ENCODE results near the gene ARHGAP9.

The ARHGAP9 gene

DNA sequence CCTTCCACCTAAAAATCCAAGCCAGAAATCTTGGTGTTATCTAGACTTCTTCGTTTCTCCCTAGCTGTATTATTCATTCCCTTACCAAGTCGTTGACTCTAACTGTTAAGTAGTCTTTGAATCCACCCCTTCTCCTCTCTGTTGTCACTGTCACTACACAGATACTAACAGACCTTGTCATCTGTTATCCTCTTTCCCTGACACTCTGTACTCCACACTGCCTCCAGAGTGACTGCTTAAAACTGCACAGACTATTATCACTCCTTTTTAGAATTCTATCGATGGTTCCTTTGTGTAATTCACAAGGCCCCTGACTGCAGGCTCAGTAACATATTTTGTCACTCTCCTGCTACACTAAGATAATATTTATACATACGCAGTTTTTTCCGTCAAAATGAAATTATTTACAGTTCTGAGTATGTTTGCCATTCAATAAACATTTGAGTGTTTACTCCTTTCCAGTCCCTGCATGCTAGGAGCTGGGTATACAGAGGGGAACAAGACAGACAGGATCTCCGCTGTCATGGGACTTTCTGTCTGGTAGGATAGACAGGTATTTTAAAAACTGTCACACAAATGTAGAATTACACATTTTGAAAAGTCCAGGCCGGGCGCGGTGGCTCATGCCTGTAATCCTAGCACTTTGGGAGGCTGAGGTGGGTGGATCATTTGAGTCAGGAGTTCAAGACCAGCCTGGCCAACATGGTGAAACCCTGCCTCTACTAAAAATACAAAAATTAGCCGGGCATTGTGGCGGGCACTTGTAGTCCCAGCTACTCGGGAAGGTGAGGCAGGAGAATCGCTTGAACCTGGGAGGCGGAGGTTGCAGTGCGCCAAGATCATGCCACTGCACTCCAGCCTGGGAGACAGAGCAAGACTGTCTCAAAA, 12.0 kb upstream of the ARHGAP9 start:
- DNase-seq = no peak

- DNase-seq = no peak
Measured at GRCh38 chr12:57490126-57490525, 10.5 kb upstream of the ARHGAP9 start.

GRCh38 chr12:57489157-57489641, 9.5 kb upstream of the ARHGAP9 start:
- no peak for DNase-seq

- no peak for DNase-seq
Measured at GRCh38 chr12:57488402-57489156, 8.9 kb upstream of the ARHGAP9 start.

- DNase-seq = peak; percentile 98
Measured at GRCh38 chr12:57487597-57488401, 8.1 kb upstream of the ARHGAP9 start, which contains the start of gene MARS1. MARS1 (plus strand) TSS chr12:57488068; CDS start chr12:57488091, 23 bp downstream.

DNA sequence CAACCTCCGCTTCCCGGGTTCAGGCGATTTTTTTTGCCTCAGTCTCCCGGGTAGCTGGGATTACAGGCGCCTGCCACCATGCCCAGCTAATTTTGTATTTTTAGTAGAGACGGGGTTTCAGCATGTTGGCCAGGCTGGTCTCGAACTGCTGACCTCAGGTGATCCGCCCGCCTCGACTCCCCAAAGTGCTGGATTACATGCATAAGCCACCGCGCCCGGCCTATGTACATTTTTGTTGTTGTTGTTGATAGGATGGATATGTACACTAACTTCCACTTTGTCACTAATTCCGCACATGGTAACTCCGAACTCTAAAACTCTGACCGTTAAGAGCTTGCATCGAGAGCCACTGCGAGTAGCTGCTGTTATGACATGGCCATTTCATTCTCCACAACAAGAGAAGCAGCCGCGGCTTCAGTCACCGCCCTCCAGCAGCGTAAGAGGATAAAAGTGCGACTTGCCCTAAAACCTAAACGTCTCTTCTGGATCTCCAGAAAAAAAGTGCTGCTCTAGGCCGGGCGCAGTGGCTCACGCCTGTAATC, 7.5 kb upstream of the ARHGAP9 start:
- no peak for DNase-seq

DNA sequence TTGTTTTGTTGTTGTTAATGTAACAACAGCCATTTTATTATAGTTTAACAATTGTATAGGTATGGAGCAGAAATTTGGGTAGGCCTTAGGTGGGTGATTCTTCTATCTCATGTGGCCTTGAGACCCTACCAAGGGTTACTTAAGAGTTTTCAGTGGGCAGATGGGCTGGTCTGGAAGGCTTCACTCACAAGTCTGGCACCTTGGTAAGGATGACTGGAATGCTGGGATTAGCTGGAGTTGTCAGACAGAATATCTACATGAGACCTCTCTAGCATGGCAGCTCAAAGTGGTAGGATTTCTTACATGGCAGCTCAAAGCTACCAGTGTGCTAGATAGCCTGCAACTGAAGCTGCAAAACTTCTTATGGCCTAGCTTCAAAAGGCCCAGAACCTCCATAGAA, 6.0 kb upstream of the ARHGAP9 start:
- no peak for DNase-seq

DNA sequence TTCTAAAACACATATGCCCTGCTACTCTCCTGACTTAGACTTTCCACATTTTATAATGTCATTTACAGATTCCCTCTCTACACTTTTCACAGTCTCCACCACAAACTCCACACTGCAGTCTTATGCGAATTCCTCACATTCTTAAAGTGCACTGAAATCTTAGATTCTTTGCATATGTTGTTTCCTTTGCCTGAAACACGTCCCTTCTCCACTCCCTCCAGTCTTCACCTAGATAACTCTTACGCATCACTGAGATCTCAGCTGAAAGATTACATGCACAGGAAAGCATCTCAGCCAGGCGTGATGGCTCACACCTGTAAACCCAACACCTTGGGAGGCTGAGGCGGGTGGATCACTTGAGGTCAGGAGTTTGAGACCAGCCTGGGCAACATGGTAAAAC, 3.8 kb upstream of the ARHGAP9 start:
- no peak for DNase-seq

DNA sequence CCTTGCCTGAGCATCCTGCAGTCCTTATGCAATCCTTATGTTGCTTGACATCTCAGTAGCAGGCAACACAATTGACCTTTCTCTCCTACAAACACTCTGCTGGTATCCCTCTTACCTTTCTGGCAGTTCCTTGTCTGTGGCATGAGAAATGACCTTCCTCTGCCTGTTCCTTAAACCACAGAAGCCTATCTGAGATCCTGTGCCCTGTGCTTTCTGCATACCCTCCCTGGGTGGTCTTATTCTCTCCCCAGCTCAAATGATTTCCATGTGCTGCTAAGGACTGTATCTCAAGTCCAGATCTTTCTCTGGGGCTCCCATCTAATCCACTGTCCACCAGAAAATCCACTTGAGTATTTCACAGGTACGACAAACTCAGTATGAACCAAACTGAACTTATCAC, 2.0 kb upstream of the ARHGAP9 start:
- DNase-seq = no peak

DNA sequence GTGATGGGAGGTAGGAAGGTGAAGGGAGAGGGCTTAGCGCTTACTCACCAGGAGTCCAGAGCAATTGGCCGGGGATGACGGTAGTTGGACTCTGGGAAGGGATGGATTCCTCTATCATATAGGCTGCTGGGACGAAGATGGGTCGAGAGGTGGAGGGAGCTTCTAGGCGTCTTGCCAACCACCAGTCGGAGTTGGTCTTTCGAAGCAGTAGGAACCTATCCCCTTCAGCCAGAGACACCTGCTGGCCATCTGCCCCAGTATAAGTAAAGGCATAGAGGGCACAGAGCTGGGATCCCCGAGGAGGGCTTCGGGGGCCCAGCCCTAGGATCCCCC, 657 bp downstream of the ARHGAP9 start:
- DNase-seq = no peak

DNA sequence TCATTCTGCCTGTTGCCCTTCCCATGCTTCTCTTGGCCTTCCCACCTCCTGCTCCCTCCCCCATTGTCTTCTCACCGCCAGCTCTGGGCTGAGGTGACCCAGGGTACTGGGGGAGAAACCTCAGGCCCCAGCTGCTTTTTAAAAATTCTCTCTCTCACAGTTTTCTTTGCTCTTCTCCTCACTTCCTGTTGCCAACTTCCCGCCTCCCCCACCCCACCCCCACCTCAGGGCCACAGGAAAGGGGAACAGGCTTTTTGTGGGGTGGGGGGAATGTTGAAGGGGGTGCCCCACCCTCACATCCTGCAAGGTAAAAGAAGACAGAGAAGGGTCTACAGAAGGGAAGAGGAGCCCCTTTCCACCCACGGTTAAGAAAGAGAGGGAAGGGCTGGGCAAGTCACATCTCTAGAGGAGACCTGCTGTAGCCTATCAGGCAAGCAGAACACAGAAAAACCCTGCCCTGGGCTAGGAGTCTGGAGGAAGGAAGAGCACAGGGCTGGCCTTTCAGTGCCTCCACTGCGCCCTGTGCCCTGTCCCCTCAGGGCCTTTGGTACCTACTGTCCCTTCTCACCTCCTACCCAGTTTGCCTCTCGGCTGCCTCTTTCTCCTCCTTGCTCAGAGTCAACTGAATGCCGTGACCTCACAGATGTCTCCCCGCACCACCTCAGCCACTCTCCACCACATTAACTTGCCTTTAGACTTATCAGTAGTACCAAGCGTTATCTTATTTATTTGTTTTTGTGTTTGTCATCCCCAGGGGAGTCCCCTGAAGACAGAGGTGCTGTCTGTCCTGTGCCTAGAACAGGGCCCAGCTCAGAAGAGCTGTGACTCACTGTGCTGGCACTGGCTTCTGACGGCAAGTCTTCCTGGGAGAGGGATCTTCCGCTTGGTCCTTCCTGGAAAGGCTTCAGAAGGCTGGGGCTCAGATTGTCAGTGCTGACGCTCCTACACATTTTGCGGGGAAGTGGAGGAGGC, 1.7 kb downstream of the ARHGAP9 start:
- no peak for DNase-seq

- no peak for DNase-seq
Measured at GRCh38 chr12:57476993-57477709, 2.5 kb downstream of the ARHGAP9 start.

GRCh38 chr12:57476162-57476992, 3.3 kb downstream of the ARHGAP9 start:
- no peak for DNase-seq

- DNase-seq = no peak
Measured at GRCh38 chr12:57475271-57476161, 4.2 kb downstream of the ARHGAP9 start.

GRCh38 chr12:57474862-57475261, 4.8 kb downstream of the ARHGAP9 start:
- no peak for DNase-seq

DNA sequence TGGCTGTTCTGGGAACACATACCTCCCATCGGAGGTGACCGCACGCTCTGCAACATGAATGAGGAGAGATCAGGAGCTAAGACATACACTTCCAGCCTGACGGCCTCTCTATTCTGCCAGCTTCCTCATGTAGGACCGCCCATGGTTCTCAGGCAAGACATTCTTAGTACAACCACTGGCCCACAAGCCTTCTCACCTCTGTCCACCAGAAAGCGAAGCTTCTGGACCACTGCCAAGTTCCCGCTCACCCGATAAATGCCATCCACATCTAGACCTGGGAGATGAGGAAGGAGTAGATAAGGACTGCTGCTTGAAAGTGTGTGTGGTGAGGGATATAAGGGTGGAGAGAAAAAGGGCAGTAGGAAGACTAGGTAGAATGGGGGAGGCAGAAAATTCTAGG, 5.2 kb downstream of the ARHGAP9 start:
- DNase-seq = no peak

DNA sequence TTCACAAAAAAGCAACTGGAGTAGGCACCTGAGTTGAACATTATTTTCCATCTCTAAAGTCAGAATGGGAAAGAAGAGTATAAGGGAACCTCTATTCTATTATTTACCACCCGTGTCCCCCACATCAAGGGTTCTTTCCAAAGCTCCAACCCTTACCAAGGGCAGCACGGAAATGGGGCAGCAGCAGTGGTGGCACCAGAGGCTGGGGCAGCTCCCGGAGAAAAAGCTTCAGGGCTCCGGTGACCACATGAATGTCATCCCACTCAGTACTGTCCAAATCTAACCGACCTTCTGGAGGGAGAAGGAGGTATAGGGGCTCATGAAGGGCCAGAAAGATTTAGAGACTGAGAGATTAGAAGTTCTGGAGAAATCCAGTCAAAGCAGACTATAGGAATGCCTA, 5.8 kb downstream of the ARHGAP9 start:
- no peak for DNase-seq

DNA sequence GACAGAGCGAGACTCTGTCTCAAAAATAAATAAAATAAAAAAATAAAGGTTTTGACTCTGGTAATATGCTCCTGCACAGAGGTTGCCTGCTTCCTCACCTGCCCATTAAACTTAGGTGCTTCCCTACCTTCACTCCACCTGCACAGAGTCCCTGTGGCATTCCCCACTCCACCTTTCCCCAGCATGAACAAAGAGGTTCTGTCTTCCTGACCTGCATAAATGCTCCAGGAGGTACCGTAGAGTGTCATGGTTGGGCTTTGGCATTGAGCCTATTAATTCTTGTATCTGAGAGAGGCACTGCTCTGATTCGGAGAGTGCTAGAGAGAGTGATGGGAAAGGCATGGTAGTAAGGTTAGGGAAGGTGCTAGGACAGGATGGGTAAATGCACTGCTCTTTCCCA, 6.3 kb downstream of the ARHGAP9 start:
- DNase-seq = no peak

DNA sequence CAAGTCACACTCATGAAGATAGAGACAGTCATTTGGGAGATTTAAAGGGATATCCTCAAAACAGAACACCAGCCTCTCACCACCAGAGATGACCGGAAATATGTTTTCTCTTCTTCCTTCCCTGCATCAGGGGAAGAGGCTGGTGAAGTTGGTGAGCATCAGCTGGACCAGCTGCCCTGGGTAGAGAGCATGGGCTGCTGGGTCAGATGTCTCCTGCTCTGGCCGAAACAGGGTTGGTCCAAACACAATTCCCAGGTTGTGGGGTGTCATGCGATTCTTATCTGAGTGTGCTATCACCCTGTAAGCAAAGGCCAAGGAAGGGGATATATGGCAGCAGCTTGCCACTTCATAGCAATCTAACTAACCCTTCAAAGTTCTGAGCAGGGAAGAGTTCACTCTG, 7.3 kb downstream of the ARHGAP9 start:
- DNase-seq = no peak

Measured in NCI-H774 (cell line).